GM03348 (cell line): ENCODE results near the gene PIAS2.

Experiments
- DNase-seq: peaks from one replicate; pipeline ENCODE4 v3.0.0; 2012; ENCODE audit warnings: low spot score

Gene PIAS2

GRCh38 chr18:46761059-46761769, 156.1 kb downstream of the PIAS2 start:
- DNase-seq: no peak

GRCh38 chr18:46759890-46760289, 157.4 kb downstream of the PIAS2 start:
- DNase-seq: no peak

DNA sequence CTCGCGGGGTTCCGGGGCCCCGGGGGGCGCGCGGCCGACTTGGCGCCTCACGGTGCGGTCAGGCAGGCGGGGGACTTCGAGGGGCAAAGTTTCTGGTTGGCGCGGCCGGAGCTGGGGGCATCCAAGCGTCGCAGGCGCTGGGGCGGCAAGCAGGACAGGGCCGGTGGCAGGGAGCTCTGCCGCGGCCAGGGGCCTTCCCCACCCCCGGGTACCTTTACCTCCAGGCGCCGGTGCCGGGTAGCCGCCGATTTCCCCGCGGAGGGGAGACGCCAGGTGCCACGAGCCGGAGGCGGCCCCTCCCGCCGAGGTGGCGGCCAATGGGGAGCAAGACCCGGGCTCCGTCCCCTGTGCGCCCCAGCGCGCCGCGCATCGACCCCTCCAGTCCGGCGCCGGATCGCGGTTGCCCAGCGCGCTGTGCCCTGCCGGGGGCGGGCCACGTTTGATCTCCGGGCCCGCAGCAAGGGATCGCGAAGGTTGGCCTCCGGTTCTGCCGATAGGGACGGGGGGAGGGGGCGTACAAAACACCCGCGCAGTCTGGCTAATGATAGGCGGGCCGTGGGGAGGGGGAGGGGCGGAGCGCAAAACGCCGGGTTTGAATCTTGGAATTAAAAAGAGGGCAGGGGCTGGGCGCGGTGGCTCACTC, 160.6 kb downstream of the PIAS2 start, which contains the start of gene ST8SIA5:
ST8SIA5 (minus strand) TSS at position 495 of the 643 bp plus-strand sequence. CDS start 545 bp downstream, outside the sequence.
- no peak for DNase-seq

DNA sequence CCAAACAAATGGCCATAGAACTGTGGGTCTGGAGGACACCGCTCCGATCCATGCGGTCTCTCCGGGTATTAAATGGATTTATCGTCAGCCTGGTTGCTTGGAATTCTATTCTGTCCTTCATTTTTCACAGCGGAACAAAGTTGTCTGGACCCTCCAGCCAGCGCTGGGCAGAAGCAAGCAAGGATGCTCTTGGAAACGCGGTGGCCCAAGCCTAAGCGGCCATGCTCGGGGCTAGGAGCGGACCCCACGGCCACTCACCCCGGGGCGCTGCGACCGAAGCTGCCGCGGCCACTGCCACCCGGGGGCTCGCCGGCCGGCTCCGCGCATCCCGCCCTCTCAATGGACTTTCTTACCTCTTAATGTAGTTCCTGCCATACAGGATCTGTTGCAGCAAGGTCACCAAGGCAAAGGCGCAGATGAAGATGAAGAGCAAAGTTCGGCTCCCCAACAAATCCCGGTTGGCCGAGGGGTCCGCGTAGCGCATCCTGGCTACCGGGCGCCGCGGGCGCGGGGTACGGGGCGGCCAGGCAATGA, 161.2 kb downstream of the PIAS2 start:
- no peak for DNase-seq

DNA sequence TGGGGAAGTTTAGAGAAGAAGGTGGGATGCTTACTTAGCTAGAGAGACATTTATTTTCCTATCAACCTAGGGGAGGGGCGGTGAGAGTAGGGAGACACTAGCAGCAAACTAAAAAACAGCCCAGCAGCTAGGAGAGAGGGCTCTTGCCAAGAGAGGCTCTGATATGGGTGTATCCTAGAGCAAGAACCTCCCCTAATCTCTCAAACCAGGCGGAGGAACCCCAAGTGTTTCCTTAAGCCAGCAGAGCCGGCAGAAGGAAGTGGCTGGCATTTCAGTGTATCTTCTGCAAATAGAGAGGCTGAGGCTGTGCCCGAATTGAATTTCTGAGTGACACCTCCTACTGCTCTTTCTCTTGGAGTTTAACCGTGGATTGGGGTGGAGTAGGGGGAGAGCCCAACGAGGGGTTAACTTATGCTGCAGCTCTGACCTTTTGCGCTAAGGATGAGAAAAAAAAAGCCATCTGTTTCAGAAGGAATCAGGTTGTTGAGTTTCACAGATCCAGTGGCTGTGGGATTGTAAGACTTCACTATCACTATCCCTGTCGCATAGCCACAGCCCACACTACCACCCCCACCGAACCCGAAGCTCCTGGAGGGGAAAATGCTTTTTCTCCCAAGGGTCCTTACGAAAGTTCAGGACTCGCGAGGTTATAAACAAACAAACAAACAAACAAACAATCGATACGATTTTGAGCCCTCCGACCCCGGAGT, 161.8 kb downstream of the PIAS2 start:
- no peak for DNase-seq

DNA sequence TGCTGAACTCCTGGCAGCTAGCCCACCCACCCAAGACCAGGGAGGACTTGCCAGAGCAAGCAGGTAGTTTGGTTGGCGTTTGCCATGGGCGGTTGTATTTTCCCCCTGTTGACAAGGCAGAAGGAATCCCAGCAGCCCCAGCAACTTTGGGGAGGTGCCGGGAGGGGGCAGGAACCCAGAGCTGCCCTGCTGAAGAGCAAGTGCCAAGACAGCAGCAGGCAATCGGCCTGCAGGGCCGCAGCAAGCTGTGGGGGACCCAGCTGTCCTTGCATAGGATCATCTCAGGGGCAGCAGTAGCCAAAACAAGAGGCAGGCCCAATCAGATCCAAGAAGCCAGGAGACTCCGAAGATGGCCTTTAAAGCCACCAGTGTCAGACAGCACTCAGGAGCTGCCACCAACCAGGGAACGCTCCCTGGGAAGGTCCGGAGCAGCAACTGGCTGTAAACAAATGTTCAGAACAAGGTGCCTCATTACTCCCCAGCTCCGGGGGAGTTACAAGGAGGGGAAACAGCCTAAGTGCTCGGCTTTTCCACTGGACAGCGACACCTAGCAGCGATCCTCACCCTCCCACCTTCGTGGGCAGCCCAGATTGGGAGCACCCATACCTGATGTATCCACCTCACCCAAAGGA, 162.5 kb downstream of the PIAS2 start:
- no peak for DNase-seq

- no peak for DNase-seq
Observed at GRCh38 chr18:46754188-46754587, 163.1 kb downstream of the PIAS2 start.
